Muscle layer of colon (tissue), 2 donors: ENCODE data around the gene SSBP4.

Experiments used
- H3K27ac ChIP-seq: one replicate; pipeline ENCODE4 v1.7.0; 2013; ENCODE audit warnings: low read depth, mild to moderate bottlenecking, low read length, moderate library complexity
- H3K27me3 ChIP-seq, 2 donors: one replicate each; pipeline ENCODE4 v1.7.0; 2013; ENCODE audit warnings: low read length in 2 of 2, mild to moderate bottlenecking in 2 of 2; ENCODE audit not compliant: insufficient read depth in 2 of 2, control insufficient read depth in 1 of 2
- H3K36me3 ChIP-seq: one replicate; pipeline ENCODE4 v1.7.0; 2013; ENCODE audit warnings: mild to moderate bottlenecking, low read length; ENCODE audit not compliant: insufficient read depth
- H3K4me1 ChIP-seq: one replicate; pipeline ENCODE4 v1.7.0; 2013; ENCODE audit warnings: mild to moderate bottlenecking, low read length; ENCODE audit not compliant: insufficient read depth
- H3K4me3 ChIP-seq, 2 donors: one replicate each; pipeline ENCODE4 v1.7.0; 2013; ENCODE audit warnings: low read length in 2 of 2, low read depth in 1 of 2, mild to moderate bottlenecking in 1 of 2, moderate library complexity in 1 of 2
- H3K9ac ChIP-seq: one replicate; pipeline ENCODE4 v1.7.0; 2013; ENCODE audit warnings: low read length
- H3K9me3 ChIP-seq: one replicate; pipeline ENCODE4 v1.7.0; 2013; ENCODE audit warnings: mild to moderate bottlenecking, low read length
- donor health status: abdominal sarcoma.
- donor health status: Adenocarcinoma of cecum.

The SSBP4 gene

DNA sequence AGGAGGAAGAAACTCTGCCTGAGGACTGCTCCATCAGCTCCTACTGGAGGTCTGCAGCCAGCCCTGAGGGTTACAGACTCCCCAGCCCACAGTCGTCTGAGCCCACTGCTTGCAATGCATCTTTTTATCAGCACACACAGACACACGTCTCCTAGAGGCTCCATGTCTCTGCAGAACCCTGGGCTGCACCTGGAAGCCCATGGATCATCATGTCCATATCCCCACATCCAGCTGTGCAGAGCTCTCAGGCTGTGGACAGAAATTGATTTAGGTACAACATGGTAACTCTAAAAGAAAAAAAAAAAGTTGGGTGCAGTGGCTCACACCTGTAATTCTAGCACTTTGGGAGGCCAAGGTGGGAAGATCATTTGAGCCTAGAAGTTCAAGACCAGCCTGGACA is 51.6 kb downstream of the SSBP4 start:
- Histone ChIP-seq H3K27ac (no peak overlapping the region), H3K9me3 (no peaks in the 10 kb centered on the region), H3K27me3 (no peaks in the 10 kb centered on the region), H3K9ac (no peak overlapping the region), H3K36me3 (peaks cover 22% of the 10 kb centered on the region), H3K4me1 (peaks cover 28% of the 10 kb centered on the region), H3K4me3 (no peak overlapping the region)

DNA sequence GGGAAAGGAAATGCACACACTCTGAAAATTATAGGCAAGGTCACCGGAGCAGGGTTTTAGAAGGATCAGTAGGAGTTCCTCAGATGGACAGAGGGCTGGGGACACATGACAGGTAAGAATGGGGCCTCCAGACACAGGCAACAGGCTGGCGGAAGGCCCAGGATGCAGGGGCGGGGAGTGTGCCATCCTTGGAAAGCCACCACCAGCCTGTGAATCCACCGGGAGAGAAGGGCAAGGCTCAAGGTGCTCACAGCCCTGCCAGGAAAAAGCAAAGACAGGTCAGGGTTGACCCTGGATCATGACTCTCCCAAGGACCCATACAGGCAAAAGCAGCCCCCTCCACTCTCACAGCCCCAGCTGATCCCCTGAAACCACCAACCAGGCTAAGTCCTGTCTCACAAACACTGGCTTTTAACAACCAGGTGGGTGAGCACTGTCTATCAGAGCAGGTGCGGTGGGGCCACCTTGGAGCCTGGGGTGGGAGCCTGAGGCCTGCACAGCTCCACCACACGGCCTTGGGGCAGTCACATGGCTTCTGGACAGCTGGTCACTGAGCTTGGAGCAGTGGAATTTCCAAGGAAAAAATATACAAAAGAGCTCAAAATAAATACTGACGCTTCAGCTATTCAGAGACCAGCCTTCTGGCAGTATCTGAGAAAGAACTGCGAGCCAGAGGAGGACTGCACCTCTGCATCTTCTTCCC is 54.0 kb downstream of the SSBP4 start:
- Histone ChIP-seq H3K4me3 (no peak overlapping the region), H3K27ac (no peak overlapping the region), H3K4me1 (peaks cover 27% of the 10 kb centered on the region), H3K9ac (no peak overlapping the region), H3K27me3 (no peaks in the 10 kb centered on the region), H3K36me3 (peaks cover 22% of the 10 kb centered on the region), H3K9me3 (no peaks in the 10 kb centered on the region)

DNA sequence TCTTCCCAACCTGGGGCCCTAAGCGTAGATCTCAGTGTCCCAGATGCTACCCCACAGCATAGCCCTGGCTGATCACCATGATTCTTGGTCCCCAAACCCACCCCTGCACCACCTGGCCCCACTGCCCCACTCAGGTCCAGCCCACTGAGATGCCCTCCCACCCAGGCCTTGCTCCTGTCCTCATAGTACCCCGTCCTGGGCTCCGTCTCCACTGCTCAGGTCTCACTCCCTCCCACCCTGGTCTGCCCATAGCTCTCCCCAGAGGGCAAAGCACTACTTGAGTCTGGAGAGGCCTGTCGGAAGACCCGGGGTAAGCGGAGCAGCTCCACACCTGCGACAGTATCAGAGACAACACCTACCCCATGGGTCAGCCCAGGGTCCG is 54.5 kb downstream of the SSBP4 start:
- Histone ChIP-seq H3K9ac (no peak overlapping the region), H3K27me3 (no peaks in the 10 kb centered on the region), H3K9me3 (no peaks in the 10 kb centered on the region), H3K27ac (no peak overlapping the region), H3K4me3 (no peak overlapping the region), H3K4me1 (peaks cover 32% of the 10 kb centered on the region), H3K36me3 (peaks cover 22% of the 10 kb centered on the region)

DNA sequence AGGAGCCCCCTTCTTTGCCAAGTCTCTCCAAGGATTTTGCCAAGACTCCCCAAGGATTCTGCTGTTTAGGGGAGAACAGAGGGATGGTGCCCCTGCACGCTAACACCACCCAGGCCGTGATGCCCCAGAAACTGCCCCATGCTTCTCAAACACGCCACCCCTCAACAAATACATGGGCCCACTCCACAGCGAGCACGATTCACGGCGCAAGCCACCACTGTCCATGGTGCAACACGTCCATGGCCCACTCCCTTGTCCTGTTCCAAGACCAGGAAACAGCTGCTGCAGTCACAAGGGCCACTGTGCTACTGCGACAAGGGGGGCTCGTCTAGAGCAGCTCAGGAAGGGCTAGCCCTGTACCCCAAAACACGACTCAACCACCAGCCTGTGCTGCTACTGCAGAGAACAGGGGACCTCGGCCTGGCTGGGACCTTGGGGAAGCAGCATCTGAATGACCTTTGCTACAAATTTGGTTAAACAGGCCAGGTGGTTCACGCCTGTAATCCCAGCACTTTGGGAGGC is 55.2 kb downstream of the SSBP4 start:
- H3K9me3 ChIP-seq: no peaks in the 10 kb centered on the region
- no peak overlapping the region for H3K27ac ChIP-seq
- H3K36me3 ChIP-seq: peaks cover 22% of the 10 kb centered on the region
- no peaks in the 10 kb centered on the region for H3K27me3 ChIP-seq
- H3K4me3 ChIP-seq: no peak overlapping the region
- H3K9ac ChIP-seq: no peak overlapping the region
- H3K4me1 ChIP-seq: peaks cover 31% of the 10 kb centered on the region

DNA sequence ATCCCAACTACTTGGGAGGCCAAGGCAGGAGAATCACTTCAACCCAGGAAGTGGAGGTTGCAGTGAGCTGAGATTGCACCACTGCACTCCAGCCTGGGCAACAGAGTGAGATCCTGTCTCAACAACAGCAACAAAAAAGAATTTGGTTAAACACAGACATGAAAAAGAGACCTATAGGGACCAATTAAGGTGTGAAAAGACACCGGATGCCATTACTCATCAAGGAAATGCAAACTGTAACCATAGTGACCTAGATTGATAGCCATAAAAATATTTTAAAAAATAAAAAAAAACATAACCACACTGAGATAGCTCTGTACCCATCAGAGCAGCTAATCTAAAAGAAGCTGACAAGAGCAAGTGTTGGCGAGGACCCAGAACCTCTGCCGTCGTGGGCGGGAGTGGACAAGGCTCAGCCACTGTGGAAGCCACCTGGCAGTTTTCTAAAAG is 55.8 kb downstream of the SSBP4 start:
- no peak overlapping the region for H3K4me3 ChIP-seq
- H3K9ac ChIP-seq: no peak overlapping the region
- H3K9me3 ChIP-seq: no peaks in the 10 kb centered on the region
- peaks cover 22% of the 10 kb centered on the region for H3K36me3 ChIP-seq
- peaks cover 31% of the 10 kb centered on the region for H3K4me1 ChIP-seq
- H3K27ac ChIP-seq: no peak overlapping the region
- H3K27me3 ChIP-seq: no peaks in the 10 kb centered on the region

DNA sequence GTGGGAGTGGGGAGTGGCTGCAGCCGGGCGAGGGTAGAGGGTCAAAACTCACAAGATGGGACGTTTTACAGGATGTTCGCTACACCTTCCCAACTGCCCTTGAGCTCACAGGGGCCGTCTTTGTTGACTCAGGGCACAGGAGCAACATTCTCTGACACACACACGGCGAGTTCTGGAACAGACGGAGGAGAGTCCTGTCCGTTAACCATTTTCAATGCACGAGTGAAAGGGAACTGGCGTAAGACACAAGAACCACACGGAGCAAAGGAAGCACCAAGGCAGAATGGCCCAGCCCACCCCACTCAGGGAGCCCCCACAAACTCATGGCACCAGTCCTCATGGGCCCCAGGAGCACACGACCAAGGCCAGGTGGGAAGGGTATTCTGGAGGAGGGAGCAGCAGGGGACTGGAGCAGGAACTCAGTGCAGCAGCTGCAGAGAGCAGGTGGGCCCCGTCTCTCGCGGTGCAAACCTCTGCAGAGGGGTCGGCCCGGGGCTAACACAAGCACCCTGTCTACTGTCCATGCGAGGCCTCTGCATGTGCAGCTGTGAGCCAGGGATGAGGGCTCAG is 56.6 kb downstream of the SSBP4 start:
- Histone ChIP-seq H3K36me3 (peaks cover 14% of the 10 kb centered on the region), H3K9ac (no peak overlapping the region), H3K27ac (no peak overlapping the region), H3K27me3 (no peaks in the 10 kb centered on the region), H3K4me3 (no peak overlapping the region), H3K4me1 (peaks cover 33% of the 10 kb centered on the region), H3K9me3 (no peaks in the 10 kb centered on the region)

DNA sequence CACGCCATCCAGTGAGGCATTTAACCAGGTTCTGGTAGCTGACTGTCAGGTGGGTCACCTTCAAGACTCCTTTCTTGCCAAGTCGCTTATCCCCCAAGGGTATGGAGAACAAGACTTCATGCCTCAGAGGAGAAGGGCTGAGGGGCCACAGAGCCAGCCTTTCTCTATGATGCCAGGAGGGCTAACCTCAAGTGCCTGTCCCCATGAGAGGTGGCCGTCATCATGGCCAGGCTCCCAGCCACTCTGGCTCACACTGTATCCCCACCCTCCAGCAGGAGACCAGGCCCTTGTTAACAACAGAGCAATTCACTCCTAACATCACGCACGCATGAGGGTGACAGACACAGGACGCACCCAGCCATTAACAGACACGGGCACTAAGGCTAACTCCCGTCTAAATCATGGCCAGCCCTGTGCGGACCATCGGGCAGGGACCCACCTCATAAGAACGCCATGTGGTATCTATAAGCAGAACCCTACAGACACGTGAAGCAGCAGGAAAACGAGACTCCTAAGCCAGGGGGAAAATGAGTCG is 57.4 kb downstream of the SSBP4 start:
- H3K4me1 ChIP-seq: peaks cover 33% of the 10 kb centered on the region
- no peak overlapping the region for H3K27ac ChIP-seq
- no peak overlapping the region for H3K4me3 ChIP-seq
- H3K9me3 ChIP-seq: no peaks in the 10 kb centered on the region
- no peak overlapping the region for H3K9ac ChIP-seq
- no peaks in the 10 kb centered on the region for H3K27me3 ChIP-seq
- peaks cover 10% of the 10 kb centered on the region for H3K36me3 ChIP-seq

DNA sequence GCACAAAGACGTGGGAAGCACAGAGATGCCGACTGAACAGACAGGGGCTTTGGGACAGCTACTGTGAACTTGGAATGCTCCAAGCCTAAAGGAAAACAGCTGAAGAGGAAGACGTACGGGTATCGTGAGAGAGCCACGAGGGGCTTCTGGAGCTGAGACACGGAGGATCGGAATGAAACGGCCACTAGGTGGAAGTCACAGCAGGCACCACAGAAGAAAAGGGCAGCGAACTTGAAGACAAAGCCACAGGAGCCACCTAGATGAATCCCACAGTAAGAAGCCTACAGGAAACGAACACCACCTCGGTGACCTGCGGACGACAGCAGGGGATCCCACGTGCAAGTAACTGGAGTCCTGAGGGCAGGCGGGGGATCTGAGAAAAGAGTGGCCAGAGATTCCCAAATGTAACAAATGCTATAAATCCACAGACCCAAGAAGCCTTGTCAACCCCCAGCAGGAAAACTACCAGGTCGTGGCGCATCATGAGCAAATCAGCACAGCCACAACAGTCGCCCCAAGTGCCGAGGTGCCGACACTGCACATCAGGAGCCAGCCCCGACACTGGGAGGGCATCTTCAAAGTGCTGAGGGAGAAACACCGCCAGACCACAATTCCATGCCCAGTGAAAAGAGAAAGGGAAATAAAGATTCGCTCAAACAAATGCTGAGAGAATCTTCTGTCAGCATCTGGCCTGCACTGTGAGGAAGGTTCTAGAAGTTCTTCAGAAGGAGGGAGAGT is 58.0 kb downstream of the SSBP4 start:
- H3K36me3 ChIP-seq: peaks cover 4% of the 10 kb centered on the region
- H3K27me3 ChIP-seq: no peaks in the 10 kb centered on the region
- no peak overlapping the region for H3K4me3 ChIP-seq
- no peak overlapping the region for H3K9ac ChIP-seq
- H3K27ac ChIP-seq: no peak overlapping the region
- no peaks in the 10 kb centered on the region for H3K9me3 ChIP-seq
- H3K4me1 ChIP-seq: peaks cover 33% of the 10 kb centered on the region

DNA sequence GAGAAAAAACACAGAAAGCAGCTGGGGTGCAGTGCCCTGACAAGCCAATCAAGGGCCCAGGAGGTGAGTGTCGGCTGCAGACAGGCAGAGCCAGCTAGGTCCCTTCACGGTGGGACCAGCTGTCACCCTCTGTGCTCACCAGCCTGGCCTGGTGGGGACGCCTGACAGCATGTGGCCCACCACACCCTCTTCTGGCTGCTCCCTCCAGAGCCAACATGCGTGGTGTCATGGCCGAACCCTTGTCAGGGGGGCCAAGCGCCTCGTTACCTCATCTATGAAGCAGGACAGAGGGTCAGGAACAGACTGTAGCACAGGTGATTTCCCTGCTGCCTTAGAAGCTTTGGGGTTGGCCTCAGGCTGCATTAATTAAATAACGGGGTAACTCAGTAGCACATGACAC is 58.8 kb downstream of the SSBP4 start:
- no peak overlapping the region for H3K27ac ChIP-seq
- no peaks in the 10 kb centered on the region for H3K36me3 ChIP-seq
- peaks cover 33% of the 10 kb centered on the region for H3K4me1 ChIP-seq
- H3K9ac ChIP-seq: no peak overlapping the region
- no peak overlapping the region for H3K4me3 ChIP-seq
- H3K27me3 ChIP-seq: no peaks in the 10 kb centered on the region
- no peaks in the 10 kb centered on the region for H3K9me3 ChIP-seq

DNA sequence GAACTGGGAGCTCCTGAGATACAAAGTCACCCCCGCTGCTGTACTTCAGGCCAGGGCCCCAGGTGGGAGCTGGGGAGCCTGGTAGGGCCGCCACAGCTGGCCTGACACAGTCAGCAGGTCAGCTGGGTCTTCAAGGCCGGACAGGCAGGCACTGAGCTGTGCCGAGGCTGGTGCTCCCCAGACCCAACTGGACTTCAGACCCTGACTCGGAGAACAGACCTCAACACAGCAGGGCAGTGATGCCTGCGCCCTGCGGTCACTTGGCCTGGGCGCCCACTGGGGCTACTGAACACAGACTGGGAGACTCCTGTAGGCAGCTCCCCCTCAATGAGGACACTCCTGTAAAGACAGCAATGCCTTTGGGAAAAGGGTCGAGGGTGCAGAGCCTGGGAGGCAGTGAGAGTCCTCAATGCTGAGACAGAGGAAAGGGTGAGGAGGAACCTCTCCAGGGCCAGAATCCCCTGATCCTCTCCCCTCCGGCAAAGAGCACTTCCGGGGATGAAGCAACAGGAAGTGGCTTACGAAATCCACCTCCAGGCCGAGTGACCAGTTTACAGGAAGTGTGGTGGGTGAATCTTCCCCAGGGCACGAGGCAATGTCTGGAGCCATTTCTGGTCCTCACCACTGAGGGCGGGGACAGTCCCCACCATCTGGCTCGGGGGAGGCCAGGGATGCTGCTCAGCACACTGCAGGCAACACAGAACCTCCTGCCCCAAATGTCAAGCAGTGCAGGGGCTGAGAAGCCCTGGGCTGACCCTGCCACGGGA is 59.5 kb downstream of the SSBP4 start:
- H3K36me3 ChIP-seq: no peaks in the 10 kb centered on the region
- H3K27me3 ChIP-seq: no peaks in the 10 kb centered on the region
- peaks cover 33% of the 10 kb centered on the region for H3K4me1 ChIP-seq
- H3K9ac ChIP-seq: no peak overlapping the region
- H3K9me3 ChIP-seq: no peaks in the 10 kb centered on the region
- no peak overlapping the region for H3K4me3 ChIP-seq
- H3K27ac ChIP-seq: no peak overlapping the region
